A549 (cell line): ENCODE results near the gene DIAPH1. TPM values are rescaled to one million over a fixed set of nuclear protein-coding genes. Genes with fewer than 3 reads are reported as not detected.

Experiments
- ATAC-seq, 2 experiments: fragments of 200-7000 bp in 1 of 2; fragments of >200 bp in 1 of 2; cut with Nextera tagmentation in 1 of 2; cut with Tn5 transposase in 1 of 2; 3 replicates each; pipeline versions ENCODE4 v1.8.0 to v1.9.1; 2018 to 2020; ENCODE audit warnings: mild to moderate bottlenecking in 1 of 2, moderate library complexity in 1 of 2
- CTCF ChIA-PET: fragments of 300-600 bp; sonication (Branson Sonifier 250); formaldehyde crosslinking; extraction: SDS; loops from one replicate; lab custom pipeline; 2021; ENCODE audit warnings: antibody characterized with exemption, inconsistent platforms; lab: Yijun Ruan, JAX
- POLR2A ChIA-PET: fragments of 350-600 bp; formaldehyde crosslinking; extraction: SDS; loops from one replicate; lab custom pipeline; 2021; ENCODE audit warnings: antibody characterized with exemption, inconsistent platforms; lab: Yijun Ruan, JAX
- DNase-seq, 2 experiments: peaks; one replicate each; pipeline versions ENCODE4 v3.0.0 to v3.0.0-alpha.2; 2011 to 2016; ENCODE audit warnings: low read depth in 1 of 2, low spot score in 1 of 2
- FAIRE-seq: peaks from 2 replicates; lab custom pipeline; 2011; peaks lifted over from hg19 to GRCh38; lab: Jason Lieb, UNC
- H3K27ac ChIP-seq, 2 experiments: fragments of >200 bp; sonication (Bioruptor Twin); formaldehyde crosslinking; 3 replicates each; pipeline ENCODE4 v1.5.1; 2016 to 2017
- H3K4me1 ChIP-seq: fragments of >200 bp; sonication (Bioruptor Twin); formaldehyde crosslinking; 3 replicates; pipeline ENCODE4 v1.6.1; 2016
- H3K4me2 ChIP-seq: fragments of >200 bp; sonication (Bioruptor Twin); formaldehyde crosslinking; 3 replicates; pipeline ENCODE4 v1.6.1; 2016
- H3K4me3 ChIP-seq: fragments of >200 bp; sonication (Bioruptor Twin); formaldehyde crosslinking; 3 replicates; pipeline ENCODE4 v1.5.1; 2016
- H3K9me3 ChIP-seq: fragments of >200 bp; sonication (Bioruptor Twin); formaldehyde crosslinking; 3 replicates; pipeline ENCODE4 v1.6.1; 2016
- CBX8 ChIP-seq: fragments of 200-600 bp; sonication (generic); IDR thresholded peaks from 2 replicates; pipeline ENCODE4 v1.6.1; 2016
- CHD4 ChIP-seq: fragments of 200-600 bp; sonication (generic); IDR thresholded peaks from 2 replicates; pipeline ENCODE4 v1.6.1; 2016; ENCODE audit warnings: antibody characterized with exemption, mild to moderate bottlenecking, borderline replicate concordance
- FOSB ChIP-seq: fragments of 250-450 bp; sonication (Bioruptor Pico); IDR thresholded peaks from 2 replicates; pipeline ENCODE4 v1.5.0; 2020; ENCODE audit warnings: mild to moderate bottlenecking, moderate library complexity
- FOSL2 ChIP-seq, 2 experiments: fragments of 450-650 bp in 1 of 2; fragments of >200 bp in 1 of 2; sonication (Bioruptor Twin) in 1 of 2; formaldehyde crosslinking; IDR thresholded peaks; 2 replicates each; pipeline versions ENCODE4 v1.5.0 to v1.6.1; 2016 to 2020; ENCODE audit warnings: mild to moderate bottlenecking in 1 of 2, moderate library complexity in 1 of 2
- FOXS1 ChIP-seq: fragments of 250-450 bp; sonication (Bioruptor Pico); IDR thresholded peaks from 2 replicates; pipeline ENCODE4 v1.5.0; 2020; ENCODE audit warnings: mild to moderate bottlenecking, moderate library complexity
- KDM5A ChIP-seq: fragments of 200-600 bp; sonication (generic); IDR thresholded peaks from 2 replicates; pipeline ENCODE4 v1.6.1; 2016; ENCODE audit warnings: antibody characterized with exemption, mild to moderate bottlenecking
- NR3C1 ChIP-seq: fragments of >200 bp; sonication (Bioruptor Twin); formaldehyde crosslinking; IDR thresholded peaks from 3 replicates; pipeline ENCODE4 v1.6.1; 2017
- PHF8 ChIP-seq: fragments of 200-600 bp; sonication (generic); IDR thresholded peaks from 2 replicates; pipeline ENCODE4 v1.6.1; 2016; ENCODE audit warnings: low read depth, mild to moderate bottlenecking, antibody characterized with exemption, moderate library complexity, borderline replicate concordance
- POLR2AphosphoS2 ChIP-seq: conservative IDR thresholded peaks from 2 replicates; pipeline ENCODE4 v1.6.1; 2012; ENCODE audit warnings: low read length, improper control_type of control experiment, inconsistent platforms
- RARB ChIP-seq: fragments of 250-450 bp; sonication (Bioruptor Pico); IDR thresholded peaks from 2 replicates; pipeline ENCODE4 v1.8.0; 2021; ENCODE audit warnings: mild to moderate bottlenecking, moderate library complexity
- RFX5 ChIP-seq: fragments of 450-650 bp; IDR thresholded peaks from 2 replicates; pipeline ENCODE4 v1.7.1; 2014; ENCODE audit warnings: antibody characterized with exemption, mild to moderate bottlenecking, moderate library complexity
- SMC3 ChIP-seq: fragments of >200 bp; sonication (Bioruptor Twin); formaldehyde crosslinking; IDR thresholded peaks from 3 replicates; pipeline ENCODE4 v1.6.1; 2018; ENCODE audit warnings: inconsistent platforms
- ZNF302 ChIP-seq: fragments of 250-450 bp; sonication (Bioruptor Pico); IDR thresholded peaks from 2 replicates; pipeline ENCODE4 v1.9.0; 2021; ENCODE audit warnings: inconsistent platforms, mild to moderate bottlenecking, moderate library complexity
- WGBS: methylation state at CpG from one replicate; pipeline ENCODE4 v1.1.6; 2017; ENCODE audit errors: missing lambda C conversion rate; 5-methylcytosine and 5-hydroxymethylcytosine counted together
- polyA plus RNA-seq, 4 experiments: library from polyadenylated mRNA; depleted of rRNA in 3 of 4; stranded (reverse); fragments of >200 nt; fragmentation: RNase III in 1 of 4; extraction: RNeasy Plus Mini Kit Qiagen cat#74134 plus additional on column Dnase treatment in 1 of 4; gene quantifications; 2 replicates in 3 of 4; 3 replicates in 1 of 4; pipeline ENCODE4 v1.2.3, GENCODE V29; 2011 to 2017
- TF ChIP-seq, protein P1 (sequence below): fragments of 450-650 bp; IDR thresholded peaks from 2 replicates; pipeline ENCODE4 v1.6.1; 2014; ENCODE audit warnings: antibody characterized with exemption
- TF ChIP-seq, protein P2 (sequence below): IDR thresholded peaks from 2 replicates; pipeline ENCODE4 v1.6.1; 2012; ENCODE audit warnings: low read depth, borderline replicate concordance

The DIAPH1 gene
- polyA plus RNA-seq, 2 of the 4 experiments (the other 2 are of a cell fraction), result 53.4 to 59.8 TPM

DNA sequence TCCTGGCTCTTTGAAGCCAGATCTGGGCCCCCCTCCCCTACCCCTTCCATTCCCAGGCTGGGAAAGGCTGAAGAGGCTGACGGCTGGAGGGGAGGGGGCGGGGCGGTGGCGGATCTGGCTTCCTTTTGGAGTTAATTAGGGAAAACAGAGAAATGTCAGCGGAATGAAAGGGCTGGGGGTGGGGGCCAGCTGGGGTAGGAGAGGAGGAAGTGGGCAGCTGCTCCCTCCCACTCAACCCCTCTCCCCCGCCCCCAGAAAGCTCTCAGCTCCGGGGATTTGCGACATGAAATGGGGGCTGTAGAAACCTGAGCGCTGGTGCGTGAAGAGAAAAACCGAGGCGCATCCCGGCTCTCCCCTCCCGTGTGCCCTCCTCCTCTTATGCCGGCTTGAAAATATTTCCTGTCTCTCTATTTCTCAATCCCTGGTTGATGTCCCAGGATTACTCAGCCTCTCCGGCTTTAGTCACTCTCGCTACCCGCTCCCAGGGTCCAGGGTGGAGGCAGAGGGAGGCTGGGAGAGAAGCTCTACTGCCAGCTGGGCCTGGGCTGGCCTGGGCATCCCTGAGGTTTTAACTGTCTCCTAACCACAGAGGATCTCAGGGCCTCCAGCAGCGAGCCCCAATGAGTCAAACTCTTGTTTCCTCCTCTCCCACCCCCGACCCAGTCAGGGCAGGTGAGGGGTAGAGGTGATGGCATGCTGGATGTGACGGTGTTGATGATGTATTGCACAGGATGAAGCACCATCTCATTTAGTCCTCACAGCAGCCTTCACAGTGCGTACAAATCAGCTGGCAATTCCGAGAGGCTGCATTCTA is 109.8 kb downstream of the DIAPH1 start:
- H3K9me3 ChIP-seq, result no peaks in the 10 kb centered on the region
- WGBS, result 68% methylated on average over 18 of the region's 23 CpGs
- H3K4me3 ChIP-seq, result no peak overlapping the region
- TF ChIP-seq CBX8, result no peak
- TF ChIP-seq, protein P1, sequence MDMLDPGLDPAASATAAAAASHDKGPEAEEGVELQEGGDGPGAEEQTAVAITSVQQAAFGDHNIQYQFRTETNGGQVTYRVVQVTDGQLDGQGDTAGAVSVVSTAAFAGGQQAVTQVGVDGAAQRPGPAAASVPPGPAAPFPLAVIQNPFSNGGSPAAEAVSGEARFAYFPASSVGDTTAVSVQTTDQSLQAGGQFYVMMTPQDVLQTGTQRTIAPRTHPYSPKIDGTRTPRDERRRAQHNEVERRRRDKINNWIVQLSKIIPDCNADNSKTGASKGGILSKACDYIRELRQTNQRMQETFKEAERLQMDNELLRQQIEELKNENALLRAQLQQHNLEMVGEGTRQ, result no peak
- TF ChIP-seq ZNF302 (CRISPR knock-in tag), result no peak
- no peak for TF ChIP-seq POLR2AphosphoS2
- ChIA-PET CTCF (interaction anchor here (0.9 to 15.1 kb wide), 9 partner anchors 8 to 414 kb away, joined by 3 to 163 read pairs (median 4); partner anchors contain the start of genes PCDHB2, PCDHGB5 and PCDHGC3), POLR2A (no interaction called here)
- ATAC-seq, result peak; percentile 52 to 62; a peak in 5 of 6 replicates
- peak overlapping the region in 1 of 2 experiments; percentile 25; a peak in 1 of 6 replicates for H3K27ac ChIP-seq
- no peak for FAIRE-seq
- no peak for DNase-seq
- H3K4me2 ChIP-seq, result 0 out of 3 replicates have a peak overlapping the region, but pooled peaks have one; percentile 21
- no peaks in the 10 kb centered on the region for H3K4me1 ChIP-seq

DNA sequence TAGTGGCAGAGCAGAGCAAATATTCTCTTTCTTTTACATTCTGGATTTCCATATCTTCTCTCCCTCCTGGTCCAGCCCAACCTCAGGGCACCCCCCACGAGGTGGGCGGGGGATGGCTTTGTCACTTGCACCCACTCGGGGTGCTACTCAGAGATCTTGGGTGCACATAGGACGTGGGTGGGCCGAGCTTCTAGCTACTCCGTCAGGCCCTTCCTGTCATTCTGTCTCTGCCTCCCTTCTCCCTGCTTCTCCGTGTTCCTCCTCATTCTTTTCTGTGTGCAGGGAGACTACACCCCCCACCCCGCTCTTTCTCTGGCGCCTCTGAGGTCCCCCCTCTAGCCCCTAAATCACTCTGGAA is 110.4 kb downstream of the DIAPH1 start:
- ATAC-seq (no peak), DNase-seq (no peak), FAIRE-seq (no peak)
- Histone ChIP-seq H3K9me3 (no peaks in the 10 kb centered on the region), H3K4me2 (no peak overlapping the region), H3K27ac (peak overlapping the region in 1 of 2 experiments; percentile 25; a peak in 1 of 6 replicates), H3K4me3 (no peak overlapping the region)
- 82% methylated on average over 9 of the region's 9 CpGs for WGBS
- ChIA-PET CTCF (interaction anchor here (0.9 to 15.1 kb wide), 5 partner anchors 9 to 414 kb away, joined by 4 to 163 read pairs (median 4); partner anchors contain the start of genes PCDHB2, PCDHGA2 and PCDHGC3), POLR2A (no interaction called here)
- TF ChIP-seq SMC3 (no peak), RFX5 (no peak), KDM5A (no peak), CHD4 (no peak)
- TF ChIP-seq, all 56 proteins: peak for 0
- no peaks in the 10 kb centered on the region for H3K4me1 ChIP-seq

DNA sequence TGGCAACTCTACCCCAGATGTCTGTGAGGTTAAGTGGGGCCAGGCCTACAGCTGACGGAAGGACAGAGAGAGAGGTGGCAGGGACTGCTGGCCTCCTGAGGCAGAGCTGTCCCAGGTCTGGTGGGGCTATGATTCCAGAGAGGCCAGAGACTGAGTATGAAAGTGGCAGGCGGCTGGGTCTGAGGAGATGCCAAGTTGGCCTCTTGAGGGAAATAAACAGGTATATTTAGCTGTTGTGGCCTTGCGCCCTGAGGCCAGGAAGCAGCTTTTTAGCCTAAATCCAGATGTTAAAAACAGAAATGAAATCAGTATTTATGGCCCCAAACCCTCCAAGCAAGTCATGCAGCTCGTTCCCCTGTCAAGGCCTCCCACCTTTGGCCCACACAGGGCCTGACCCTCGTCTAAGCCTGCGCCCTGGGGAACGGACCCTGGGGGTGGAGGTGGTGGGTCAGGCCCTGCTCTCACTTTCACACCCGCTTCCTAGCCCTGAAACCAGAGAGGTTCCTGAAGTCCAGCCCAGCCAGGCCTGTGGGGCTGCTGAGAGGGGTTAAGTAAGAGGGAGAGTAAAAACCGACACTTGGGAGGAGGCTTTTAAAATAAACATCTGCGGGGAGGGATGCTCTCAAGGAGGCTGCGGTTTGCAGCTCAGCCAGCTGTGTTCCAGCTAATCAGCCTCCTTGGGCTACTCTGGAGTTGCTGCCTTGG is 111.3 kb downstream of the DIAPH1 start:
- TF ChIP-seq RARB (CRISPR knock-in tag) (no peak), FOSL2 (IDR thresholded peaks at IDR 0.05) (no peak), FOSL2 (CRISPR knock-in tag; IDR thresholded peaks at IDR 0.05) (no peak), NR3C1 (no peak), FOSB (CRISPR knock-in tag) (no peak), FOXS1 (CRISPR knock-in tag) (no peak), POLR2AphosphoS2 (no peak), PHF8 (no peak)
- TF ChIP-seq, protein P2, sequence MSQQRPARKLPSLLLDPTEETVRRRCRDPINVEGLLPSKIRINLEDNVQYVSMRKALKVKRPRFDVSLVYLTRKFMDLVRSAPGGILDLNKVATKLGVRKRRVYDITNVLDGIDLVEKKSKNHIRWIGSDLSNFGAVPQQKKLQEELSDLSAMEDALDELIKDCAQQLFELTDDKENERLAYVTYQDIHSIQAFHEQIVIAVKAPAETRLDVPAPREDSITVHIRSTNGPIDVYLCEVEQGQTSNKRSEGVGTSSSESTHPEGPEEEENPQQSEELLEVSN, result no peak
- Histone ChIP-seq H3K4me3 (no peak overlapping the region), H3K4me1 (no peaks in the 10 kb centered on the region), H3K9me3 (no peaks in the 10 kb centered on the region), H3K27ac (no peak overlapping the region), H3K4me2 (no peak overlapping the region)
- ATAC-seq, result no peak
- ChIA-PET POLR2A (no interaction called here), CTCF (interaction anchor here (0.9 to 15.1 kb wide), 6 partner anchors 8 to 169 kb away, joined by 3 to 163 read pairs (median 4); partner anchors contain the start of genes PCDHGA2 and PCDHGA7)
- no peak for FAIRE-seq
- DNase-seq, result no peak
- WGBS, result 83% methylated on average over 11 of the region's 11 CpGs
